GM12891 (cell line): ENCODE results near the gene EDNRA.
A peak's percentile ranks its signal among the peaks of the same experiment; 100 is the strongest.

Source experiments
- PAX5 ChIP-seq: IDR thresholded peaks from 2 replicates; pipeline ENCODE4 v1.6.1; 2011; ENCODE audit warnings: low read length, moderate library complexity, mild to moderate bottlenecking; ENCODE audit not compliant: insufficient read depth, severe bottlenecking
- POLR2A ChIP-seq: IDR thresholded peaks from 2 replicates; pipeline ENCODE4 v1.6.1; 2011; ENCODE audit warnings: low read depth, low read length, control low read depth
- POLR2AphosphoS5 ChIP-seq: IDR thresholded peaks from 2 replicates; pipeline ENCODE4 v1.6.1; 2011; ENCODE audit warnings: low read depth, low read length, control low read depth
- POU2F2 ChIP-seq: IDR thresholded peaks from 2 replicates; pipeline ENCODE4 v1.6.1; 2011; ENCODE audit warnings: low read depth, mild to moderate bottlenecking, control low read depth, low read length, moderate library complexity
- SPI1 ChIP-seq: IDR thresholded peaks from 2 replicates; pipeline ENCODE4 v1.6.1; 2011; ENCODE audit warnings: low read depth, low read length, control low read depth
- TAF1 ChIP-seq: IDR thresholded peaks from 2 replicates; pipeline ENCODE4 v1.6.1; 2011; ENCODE audit warnings: low read depth, low read length, control low read depth

DNA sequence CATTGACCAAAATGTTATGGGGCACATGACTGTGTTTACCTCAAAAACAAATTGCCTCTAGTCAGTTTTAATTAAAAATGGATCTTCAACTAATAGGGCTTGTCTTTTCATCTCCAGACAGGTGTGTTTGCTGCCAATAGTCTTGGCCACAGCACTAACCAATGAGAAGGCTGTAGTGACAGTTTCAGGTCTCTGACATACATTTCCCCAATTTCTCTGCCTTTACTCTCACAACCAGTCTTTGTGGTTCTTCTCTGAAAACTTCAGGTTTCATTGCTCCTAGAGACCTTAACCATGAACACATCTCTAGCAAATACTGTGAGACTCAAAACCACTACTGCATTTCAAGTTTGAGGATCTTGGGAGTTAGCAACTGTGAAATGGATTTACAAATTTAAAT is 3.5 kb upstream of the EDNRA start:
- TF ChIP-seq POLR2A: no peak
- TF ChIP-seq TAF1: no peak
- TF ChIP-seq POLR2AphosphoS5: no peak
- no peak for TF ChIP-seq PAX5
- peak; percentile 10; the same call in 1 of the 2 replicates for TF ChIP-seq SPI1
- no peak for TF ChIP-seq POU2F2
